GOT3 (cell line): ENCODE measurements around the gene EFCAB13.
"Not testable (repeated sequence)": the region's sequence is repeated elsewhere in the genome, so short reads cannot be mapped to it uniquely, and the experiment has no call there.

ENCODE experiments used
- DNase-seq: peaks from one replicate; lab custom pipeline; 2025; ENCODE audit warnings: mixed read lengths; lab: John Stamatoyannopoulos, UW

The EFCAB13 gene

DNA sequence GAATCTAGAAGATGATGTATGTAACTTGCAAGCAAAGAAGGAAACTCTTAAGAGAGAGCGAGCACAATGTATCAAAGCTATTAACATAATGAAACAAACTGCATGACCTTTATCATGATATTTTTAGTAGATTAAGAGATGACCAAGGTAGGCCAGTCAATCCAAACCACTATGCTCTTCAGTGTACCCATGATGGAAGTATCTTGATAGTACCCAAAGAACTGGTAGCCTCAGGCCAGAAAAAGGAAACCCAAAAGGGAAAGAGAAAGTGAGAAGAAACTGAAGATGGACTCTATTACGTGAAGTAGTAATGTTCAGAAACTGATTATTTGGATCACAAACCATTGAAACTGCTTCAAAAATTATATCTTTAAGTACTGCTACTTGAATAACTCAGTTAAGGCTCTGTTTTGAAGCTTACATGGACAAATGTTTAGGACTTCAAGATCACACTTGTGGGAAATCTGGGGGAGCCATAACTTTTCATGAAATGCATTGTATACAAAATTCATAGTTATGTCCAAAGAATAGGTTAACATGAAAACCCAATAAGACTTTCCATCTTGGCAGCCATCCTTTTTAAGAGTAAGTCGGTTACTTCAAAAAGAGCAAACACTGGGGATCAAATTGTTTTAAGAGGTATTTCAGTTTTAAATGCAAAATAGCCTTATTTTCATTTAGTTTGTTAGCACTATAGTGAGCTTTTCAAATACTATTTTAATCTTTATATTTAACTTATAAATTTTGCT is 102.3 kb downstream of the EFCAB13 start:
- DNase-seq = not testable (repeated sequence)

DNA sequence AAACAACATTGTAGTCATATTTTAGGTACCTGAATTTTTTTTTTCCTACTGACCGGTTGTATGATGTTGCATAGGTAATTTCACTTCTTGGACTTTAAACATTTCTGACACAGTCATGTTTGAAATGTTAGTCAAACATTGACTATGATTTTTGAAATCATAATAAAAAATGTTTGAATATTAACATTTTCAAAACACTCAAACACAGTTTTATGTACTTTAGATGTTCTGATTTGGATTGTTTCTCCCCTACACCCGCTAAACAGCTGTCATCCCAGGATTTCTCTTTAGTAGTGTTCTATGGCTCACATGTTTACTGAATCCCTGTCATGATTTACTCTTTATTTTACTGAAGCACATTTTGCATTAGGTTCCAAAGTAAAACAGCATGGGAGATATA is 104.2 kb downstream of the EFCAB13 start:
- DNase-seq = no peak

DNA sequence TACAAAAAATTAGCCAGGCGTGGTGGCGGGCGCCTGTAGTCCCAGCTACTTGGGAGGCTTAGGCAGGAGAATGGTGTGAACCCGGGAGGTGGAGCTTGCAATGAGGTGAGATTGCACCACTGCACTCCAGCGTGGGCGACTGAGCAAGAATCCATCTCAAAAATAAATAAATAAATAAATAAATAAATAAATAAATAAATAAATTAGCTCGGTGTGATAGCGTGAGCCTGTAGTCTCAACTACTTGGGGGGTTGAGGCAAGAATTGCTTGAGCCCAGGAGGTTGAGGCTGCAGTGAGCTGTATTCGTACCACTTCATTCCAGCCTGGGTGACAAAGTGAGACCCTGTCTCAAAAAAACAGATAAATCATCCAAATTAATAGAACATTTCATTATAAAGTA is 108.5 kb downstream of the EFCAB13 start:
- not testable (repeated sequence) for DNase-seq

DNA sequence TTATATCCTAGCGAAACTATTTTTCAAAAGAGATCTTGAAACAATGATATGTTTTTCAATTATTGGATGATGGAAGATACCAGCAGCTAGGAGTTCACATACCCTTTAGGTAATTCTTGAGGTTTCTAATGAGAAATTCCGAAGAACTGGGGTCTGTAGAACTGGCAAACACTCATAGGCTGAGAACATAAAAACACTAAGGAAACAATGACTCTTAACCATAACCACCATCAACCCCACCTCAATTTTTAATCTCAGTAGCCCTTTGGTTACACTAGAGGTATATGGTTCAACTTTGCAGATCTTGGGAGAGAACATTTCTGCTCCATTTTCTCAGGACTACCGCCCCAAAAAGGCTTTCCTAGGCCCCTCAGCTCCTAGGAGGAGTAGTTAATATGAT is 141.4 kb downstream of the EFCAB13 start:
- no peak for DNase-seq

DNA sequence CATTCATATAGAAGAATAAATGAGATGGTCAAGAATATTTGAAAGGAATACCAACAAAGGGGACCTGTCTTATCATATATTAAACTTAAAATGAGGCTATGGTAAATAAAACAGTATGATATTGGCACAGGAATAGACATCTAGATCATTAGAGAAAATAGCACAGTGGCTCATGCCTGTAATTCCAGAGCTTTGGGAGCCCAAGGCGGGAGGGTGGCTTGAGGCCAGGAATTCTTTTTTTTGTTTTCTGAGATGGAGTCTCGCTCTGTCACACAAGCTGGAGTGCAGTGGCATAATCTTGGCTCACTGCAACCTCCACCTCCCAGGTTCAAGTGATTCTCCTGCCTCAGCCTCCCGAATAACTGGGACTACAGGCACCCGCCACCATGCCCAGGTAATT is 143.2 kb downstream of the EFCAB13 start:
- not testable (repeated sequence) for DNase-seq

DNA sequence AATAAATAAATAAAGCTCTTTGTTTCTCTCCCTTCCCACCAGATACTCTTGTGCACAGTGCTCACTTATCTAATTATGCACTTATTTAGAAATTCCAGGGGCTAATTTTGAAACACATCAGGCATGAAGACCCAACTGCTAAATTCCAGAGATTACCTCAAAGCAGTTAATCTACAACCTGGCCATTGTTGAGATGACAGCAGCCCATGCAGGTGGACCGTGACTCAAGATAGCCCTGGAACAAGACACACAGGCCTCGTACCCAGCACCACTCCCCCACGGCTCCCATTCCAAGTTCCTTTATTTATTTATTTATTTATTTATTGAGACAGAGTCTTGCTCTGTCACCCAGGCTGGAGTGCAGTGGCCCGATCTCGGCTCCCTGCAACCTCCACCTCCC is 147.1 kb downstream of the EFCAB13 start:
- DNase-seq = no peak

DNA sequence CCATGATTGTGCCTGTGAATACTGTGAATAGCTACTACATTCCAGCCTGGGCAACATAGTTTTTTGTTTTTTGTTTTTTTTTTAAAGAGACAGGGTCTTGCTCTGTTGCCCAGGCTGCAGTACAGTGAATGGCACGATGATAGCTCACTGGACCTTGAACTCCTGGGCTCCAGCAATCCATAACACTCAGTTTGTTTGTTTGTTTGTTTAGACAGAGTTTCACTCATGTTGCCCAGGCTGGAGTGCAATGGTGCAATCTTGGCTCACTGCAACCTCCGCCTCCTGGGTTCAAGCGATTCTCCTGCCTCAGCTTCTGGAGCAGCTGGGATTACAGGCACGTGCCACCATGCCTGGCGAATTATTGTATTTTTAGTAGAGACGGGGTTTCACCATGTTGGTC is 148.3 kb downstream of the EFCAB13 start:
- DNase-seq = not testable (repeated sequence)
